ENCODE data around the gene ATP6AP2. TPM values are rescaled to one million over a fixed set of nuclear protein-coding genes. Genes with fewer than 3 reads are reported as not detected.

ATP6AP2 gene
- total RNA-seq, 4 donors from 2014 or later, result 62.9 to 102 (median 67.3) TPM

GRCh38 chrX:40652664-40653063, 71.9 kb downstream of the ATP6AP2 start:
- no peak for TF ChIP-seq CTCF (IDR thresholded peaks at IDR 0.05)
- no peak for TF ChIP-seq POLR2A (IDR thresholded peaks at IDR 0.05)
- peaks cover 0 to 38% (median 4%) of the 10 kb centered on the region in 3 donors for H3K36me3 ChIP-seq
- intact Hi-C loops (cut with DNase I), result loop anchor here (10.0 kb wide), 1 partner anchor 142 kb away; no protein-coding TSS in a partner anchor
- 75 to 88% methylated on average over 1 of the region's 1 CpG for WGBS, 2 donors
- no peak overlapping the region for H3K27ac ChIP-seq
- H3K4me1 ChIP-seq, result peaks cover 0 to 5% (median 4%) of the 10 kb centered on the region in 3 donors
- no peaks in the 10 kb centered on the region for H3K9me3 ChIP-seq
- no peaks in the 10 kb centered on the region for H3K27me3 ChIP-seq
- H3K4me3 ChIP-seq, result no peak overlapping the region
- no peak for DNase-seq

GRCh38 chrX:40653535-40653934, 72.8 kb downstream of the ATP6AP2 start:
- Histone ChIP-seq H3K9me3 (no peaks in the 10 kb centered on the region), H3K36me3 (peaks cover 0 to 46% (median 4%) of the 10 kb centered on the region in 3 donors), H3K4me3 (no peak overlapping the region), H3K4me1 (no peaks in the 10 kb centered on the region), H3K27ac (peak overlapping the region in 1 of 4 donors; percentile 21), H3K27me3 (no peaks in the 10 kb centered on the region)
- intact Hi-C loops (cut with DNase I), result loop anchor here (10.0 kb wide), 1 partner anchor 141 kb away; no protein-coding TSS in a partner anchor
- DNase-seq, result no peak
- WGBS, 2 donors, result 64 to 84% methylated on average over 2 of the region's 2 CpGs
- TF ChIP-seq POLR2A (IDR thresholded peaks at IDR 0.05) (no peak), CTCF (IDR thresholded peaks at IDR 0.05) (no peak)

Small RNAs within 50 kb of the gene (small RNA-seq; reads per million reads assigned to genes)
- 0 reads per million in 4 donors for gene RNU7-164P

Other genes starting within 250 kb of the ATP6AP2 start
- not detected for gene MPC1L, start 42.5 kb downstream of the ATP6AP2 start, total RNA-seq
- gene CXorf38, start 66.6 kb downstream of the ATP6AP2 start, total RNA-seq, result 10 to 100 TPM in 2 of 4 donors, 1 to 10 TPM in 2; 6.9 to 13.2 (median 9.5) TPM
- 10 to 100 TPM; 21.6 to 37.6 (median 28.9) TPM for gene MED14, start 154.6 kb downstream of the ATP6AP2 start, total RNA-seq

All from esophagus squamous epithelium (tissue), 5 donors.